ENCODE data around the gene CLASP2.

GRCh38 chr3:33513262-33513863 is 204.7 kb downstream of the CLASP2 start:
- TF ChIP-seq POLR2A (IDR thresholded peaks at IDR 0.05) (no peak), CTCF (IDR thresholded peaks at IDR 0.05) (no peak)

Measured in thyroid gland (tissue), 4 donors.